Caco-2 (cell line): Measurements from ENCODE around the gene DNMT3A. TPM values are rescaled to one million over a fixed set of nuclear protein-coding genes. Genes with fewer than 3 reads are reported as not detected.

ENCODE experiments used
- BruUV-seq: library from RNA; stranded (reverse); fragments of 400-500 nt; replicated peaks from 2 replicates; lab custom pipeline; 2021; lab: Mats Ljungman, UMichigan
- CTCF ChIA-PET: fragments of 300-600 bp; sonication (Branson Sonifier 250); formaldehyde crosslinking; loops from one replicate; lab custom pipeline; 2022; ENCODE audit warnings: antibody characterized with exemption; lab: Charles Lee
- POLR2A ChIA-PET: fragments of 300-600 bp; sonication (Branson Sonifier 250); formaldehyde crosslinking; loops from one replicate; lab custom pipeline; 2022; ENCODE audit warnings: antibody characterized with exemption; lab: Charles Lee
- DNase-seq, 2 experiments: peaks; one replicate each; pipeline versions ENCODE4 v3.0.0 to v3.0.0-alpha.2; 2020 to 2022
- H3K27me3 ChIP-seq: replicated peaks from 2 replicates; pipeline ENCODE4 v1.6.0; 2011; ENCODE audit warnings: low read length; ENCODE audit not compliant: control insufficient read depth, insufficient read depth
- H3K36me3 ChIP-seq: 2 replicates; pipeline ENCODE4 v1.5.1; 2011; ENCODE audit warnings: low read length; ENCODE audit not compliant: control insufficient read depth, insufficient read depth
- H3K4me1 ChIP-seq: fragments of 250-450 bp; sonication (Bioruptor Pico); 2 replicates; pipeline ENCODE4 v1.5.1; 2020; ENCODE audit warnings: mild to moderate bottlenecking
- H3K4me3 ChIP-seq: 2 replicates; pipeline ENCODE4 v1.5.1; 2011; ENCODE audit warnings: low read depth, mild to moderate bottlenecking, control low read depth, low read length
- H3K9me3 ChIP-seq: fragments of 250-450 bp; sonication (Bioruptor Pico); 2 replicates; pipeline ENCODE4 v1.5.1; 2020; ENCODE audit warnings: mild to moderate bottlenecking, moderate library complexity
- H3K27ac Mint-ChIP-seq: one replicate; pipeline ENCODE4 v1.8.0; 2022; ENCODE audit warnings: mixed read lengths; ENCODE audit not compliant: unreplicated experiment
- H3K27me3 Mint-ChIP-seq: one replicate; pipeline ENCODE4 v1.8.0; 2022; ENCODE audit warnings: mixed read lengths; ENCODE audit not compliant: insufficient read depth, unreplicated experiment
- H3K36me3 Mint-ChIP-seq: one replicate; pipeline ENCODE4 v1.8.0; 2022; ENCODE audit warnings: mild to moderate bottlenecking, mixed read lengths; ENCODE audit not compliant: insufficient read depth, unreplicated experiment
- H3K4me1 Mint-ChIP-seq: one replicate; pipeline ENCODE4 v1.8.0; 2022; ENCODE audit warnings: low read depth, mixed read lengths; ENCODE audit not compliant: unreplicated experiment
- H3K4me3 Mint-ChIP-seq: one replicate; pipeline ENCODE4 v1.8.0; 2022; ENCODE audit warnings: mild to moderate bottlenecking, moderate library complexity, mixed read lengths; ENCODE audit not compliant: unreplicated experiment
- H3K9me3 Mint-ChIP-seq: one replicate; pipeline ENCODE4 v1.8.0; 2022; ENCODE audit warnings: mixed read lengths; ENCODE audit not compliant: unreplicated experiment
- intact Hi-C: fragments of 100-400 bp; cut with micrococcal nuclease; formaldehyde crosslinking; loops from one replicate; pipeline ENCODE4 v1.10.0; 2022; ENCODE audit not compliant: unreplicated experiment
- total RNA-seq: library from RNA; stranded (reverse); gene quantifications from 2 replicates; pipeline ENCODE4 v1.2.3, GENCODE V29; 2022
- TF ChIP-seq, protein P1 (sequence below), 2 experiments: fragments of 200-600 bp in 1 of 2; IDR thresholded peaks; 1 replicate in 1 of 2; 2 replicates in 1 of 2; pipeline versions ENCODE4 v1.5.1 to v1.8.0; 2011 to 2022; ENCODE audit warnings: antibody characterized with exemption in 1 of 2, control low read depth in 1 of 2, inconsistent platforms in 1 of 2, low read depth in 1 of 2, low read length in 1 of 2, mild to moderate bottlenecking in 1 of 2, moderate library complexity in 1 of 2; ENCODE audit not compliant: insufficient read depth in 1 of 2, severe bottlenecking in 1 of 2, unreplicated experiment in 1 of 2

The DNMT3A gene
- total RNA-seq, 1 experiment from 2014 or later, result 72.2 TPM

DNA sequence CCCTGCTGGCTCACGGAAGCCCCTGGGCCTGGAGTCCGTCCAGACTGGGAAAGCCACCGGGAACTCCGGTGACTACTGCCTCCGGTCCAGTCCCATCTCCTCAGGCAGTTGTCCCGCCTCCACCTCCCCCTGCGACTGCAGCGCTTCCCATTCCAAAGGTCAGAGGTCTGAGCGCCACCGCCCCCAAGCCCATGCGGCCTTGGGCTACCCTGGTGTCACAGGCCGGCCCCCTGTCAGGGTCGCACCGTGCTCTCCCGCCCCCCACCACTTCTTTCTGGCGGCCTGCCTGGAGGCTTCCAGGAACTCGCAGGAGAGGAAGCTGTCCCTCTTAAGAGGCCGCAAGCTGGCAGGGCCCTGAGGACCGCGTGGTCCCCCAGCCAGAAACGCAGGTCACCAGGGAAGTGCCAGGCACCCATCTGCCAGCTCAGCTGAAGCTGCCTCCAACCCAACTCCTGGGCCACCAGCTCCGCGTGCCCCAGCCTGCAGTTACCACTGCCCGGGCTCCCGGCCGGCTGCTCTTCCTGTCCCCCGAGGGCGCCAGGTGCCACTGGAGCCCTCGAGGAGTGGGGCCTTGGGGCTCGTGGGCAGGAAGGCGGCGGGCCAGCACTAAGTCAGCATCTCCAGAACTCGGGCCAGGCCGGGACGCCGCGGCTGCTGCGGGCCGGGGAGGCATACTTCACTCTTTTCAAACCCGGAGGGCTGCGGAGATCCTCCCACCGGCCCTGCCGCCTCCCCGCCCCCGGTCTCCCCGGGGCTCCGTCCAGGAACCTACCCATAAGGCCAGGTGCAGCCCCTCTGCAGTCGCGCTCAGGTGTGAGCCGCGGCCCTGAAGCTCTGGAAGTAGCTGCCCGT lies 90.1 kb downstream of the DNMT3A start:
- Mint-ChIP-seq H3K4me3 (peak overlapping the region; percentile 83), H3K4me1 (peaks cover 23% of the 10 kb centered on the region), H3K27me3 (peaks cover 13% of the 10 kb centered on the region), H3K9me3 (no peaks in the 10 kb centered on the region), H3K36me3 (peaks cover 37% of the 10 kb centered on the region), H3K27ac (peak overlapping the region; percentile 55)
- peaks cover 24% of the 10 kb centered on the region for H3K4me1 ChIP-seq
- peak; percentile 74 to 82 for DNase-seq
- TF ChIP-seq, protein P1, sequence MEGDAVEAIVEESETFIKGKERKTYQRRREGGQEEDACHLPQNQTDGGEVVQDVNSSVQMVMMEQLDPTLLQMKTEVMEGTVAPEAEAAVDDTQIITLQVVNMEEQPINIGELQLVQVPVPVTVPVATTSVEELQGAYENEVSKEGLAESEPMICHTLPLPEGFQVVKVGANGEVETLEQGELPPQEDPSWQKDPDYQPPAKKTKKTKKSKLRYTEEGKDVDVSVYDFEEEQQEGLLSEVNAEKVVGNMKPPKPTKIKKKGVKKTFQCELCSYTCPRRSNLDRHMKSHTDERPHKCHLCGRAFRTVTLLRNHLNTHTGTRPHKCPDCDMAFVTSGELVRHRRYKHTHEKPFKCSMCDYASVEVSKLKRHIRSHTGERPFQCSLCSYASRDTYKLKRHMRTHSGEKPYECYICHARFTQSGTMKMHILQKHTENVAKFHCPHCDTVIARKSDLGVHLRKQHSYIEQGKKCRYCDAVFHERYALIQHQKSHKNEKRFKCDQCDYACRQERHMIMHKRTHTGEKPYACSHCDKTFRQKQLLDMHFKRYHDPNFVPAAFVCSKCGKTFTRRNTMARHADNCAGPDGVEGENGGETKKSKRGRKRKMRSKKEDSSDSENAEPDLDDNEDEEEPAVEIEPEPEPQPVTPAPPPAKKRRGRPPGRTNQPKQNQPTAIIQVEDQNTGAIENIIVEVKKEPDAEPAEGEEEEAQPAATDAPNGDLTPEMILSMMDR (IDR thresholded peaks at IDR 0.05; ENCODE audit: insufficient read depth in 1 of 2, low read depth in 1 of 2, low read length in 1 of 2, severe bottlenecking in 1 of 2, unreplicated experiment in 1 of 2), result no peak
- ChIA-PET POLR2A (interaction anchor here (0.5 to 0.6 kb wide), 3 partner anchors 12 to 92 kb away, joined by 4 to 12 read pairs (median 9); no protein-coding TSS in a partner anchor), CTCF (interaction anchor here (0.6 to 2.0 kb wide), 3 partner anchors 23 to 284 kb away, joined by 3 to 12 read pairs (median 8); no protein-coding TSS in a partner anchor)
- H3K36me3 ChIP-seq, result peaks cover 1% of the 10 kb centered on the region
- no peaks in the 10 kb centered on the region for H3K9me3 ChIP-seq
- H3K4me3 ChIP-seq, result peak overlapping the region; percentile 89
- H3K27me3 ChIP-seq, result no peaks in the 10 kb centered on the region; the same call in 1 of the 2 replicates
- TSS peak; percentile 18 for BruUV-seq
- intact Hi-C loops, result no loop called here

- no peaks in the 10 kb centered on the region for H3K9me3 Mint-ChIP-seq
- H3K27me3 Mint-ChIP-seq, result peaks cover 7% of the 10 kb centered on the region
- H3K4me1 Mint-ChIP-seq, result peaks cover 17% of the 10 kb centered on the region
- Histone ChIP-seq H3K36me3 (peaks cover 1% of the 10 kb centered on the region), H3K4me1 (peaks cover 18% of the 10 kb centered on the region), H3K4me3 (peak overlapping the region; percentile 89), H3K27me3 (no peaks in the 10 kb centered on the region; the same call in 1 of the 2 replicates), H3K9me3 (no peaks in the 10 kb centered on the region)
- TF ChIP-seq, protein P1 (IDR thresholded peaks at IDR 0.05; ENCODE audit: insufficient read depth in 1 of 2, low read depth in 1 of 2, low read length in 1 of 2, severe bottlenecking in 1 of 2, unreplicated experiment in 1 of 2), result no peak
- POLR2A ChIA-PET, result interaction anchor here (0.6 kb wide), 1 partner anchor 13 kb away, joined by 12 read pairs; no protein-coding TSS in a partner anchor
- DNase-seq, result no peak
- CTCF ChIA-PET, result interaction anchor here (2.0 kb wide), 1 partner anchor 111 kb away, joined by 8 read pairs; no protein-coding TSS in a partner anchor
- H3K4me3 Mint-ChIP-seq, result peak overlapping the region; percentile 83
- intact Hi-C loops, result no loop called here
- BruUV-seq, result no TSS peak
- peaks cover 40% of the 10 kb centered on the region for H3K36me3 Mint-ChIP-seq
- peak overlapping the region; percentile 55 for H3K27ac Mint-ChIP-seq
Measured at GRCh38 chr2:25251071-25251421, 90.7 kb downstream of the DNMT3A start.

DNA sequence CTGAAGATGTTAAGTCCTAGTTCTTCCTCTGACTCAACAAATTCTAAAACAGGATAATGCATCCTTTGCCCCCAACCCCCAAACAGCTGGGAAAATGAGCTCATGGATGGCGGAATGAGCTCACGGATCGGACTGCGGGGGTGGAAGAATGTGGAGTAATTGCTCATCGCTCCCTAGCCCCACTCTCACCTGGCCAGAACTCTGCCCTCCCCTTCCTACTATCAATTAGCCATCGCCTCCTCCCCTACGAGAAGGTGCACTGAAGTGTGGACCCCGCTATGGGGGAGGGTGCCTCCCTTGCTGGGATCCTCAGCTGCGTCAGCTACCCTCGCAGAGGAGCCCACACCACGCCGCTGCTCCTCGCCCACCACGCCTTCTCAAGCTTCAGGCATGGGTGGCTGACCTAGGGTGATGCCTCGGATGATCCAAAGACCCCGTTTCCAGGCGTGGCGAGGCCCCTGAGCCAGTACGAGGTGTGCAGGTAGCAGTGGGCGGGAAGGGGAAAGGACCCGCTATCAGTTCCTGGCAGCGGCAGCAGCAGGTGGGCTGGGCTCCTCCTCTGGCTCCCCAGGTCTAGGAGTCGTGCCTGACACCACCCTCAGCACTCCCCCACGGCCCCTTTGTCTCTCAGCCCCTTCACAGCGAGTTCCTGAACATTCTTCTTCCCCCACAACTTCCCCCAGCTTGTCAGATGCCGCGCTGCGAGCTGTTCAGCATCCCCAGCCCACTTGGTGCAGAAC lies 91.2 kb downstream of the DNMT3A start:
- Mint-ChIP-seq H3K4me1 (peaks cover 16% of the 10 kb centered on the region), H3K36me3 (peaks cover 43% of the 10 kb centered on the region), H3K27me3 (peaks cover 6% of the 10 kb centered on the region), H3K9me3 (no peaks in the 10 kb centered on the region), H3K27ac (no peak overlapping the region), H3K4me3 (peak overlapping the region; percentile 83)
- BruUV-seq, result no TSS peak
- ChIA-PET CTCF (interaction anchor here (0.7 to 1.3 kb wide), 2 partner anchors 84 to 126 kb away, joined by 3 to 4 read pairs; no protein-coding TSS in a partner anchor), POLR2A (interaction anchor here (0.6 kb wide), 1 partner anchor 13 kb away, joined by 12 read pairs; no protein-coding TSS in a partner anchor)
- H3K9me3 ChIP-seq, result no peaks in the 10 kb centered on the region
- TF ChIP-seq, protein P1 (IDR thresholded peaks at IDR 0.05; ENCODE audit: insufficient read depth in 1 of 2, low read depth in 1 of 2, low read length in 1 of 2, severe bottlenecking in 1 of 2, unreplicated experiment in 1 of 2), result no peak
- peak overlapping the region; percentile 89 for H3K4me3 ChIP-seq
- no peak for DNase-seq
- H3K27me3 ChIP-seq, result no peaks in the 10 kb centered on the region
- intact Hi-C loops, result no loop called here
- peaks cover 5% of the 10 kb centered on the region for H3K36me3 ChIP-seq
- H3K4me1 ChIP-seq, result peaks cover 17% of the 10 kb centered on the region
